Stimulated activated CD8-positive, alpha-beta memory T cell treated with anti-CD3 and anti-CD28 coated beads, Interleukin-2, amount 100 ng/mL, for 1 hour (primary cell): ENCODE results near the gene FCN2.
"Not testable (repeated sequence)": the region's sequence is repeated elsewhere in the genome, so short reads cannot be mapped to it uniquely, and the experiment has no call there.

ENCODE experiments used
- DNase-seq, 2 donors: peaks; one replicate each; pipeline ENCODE4 v3.0.0-alpha.2; 2020; ENCODE audit warnings: low read depth in 2 of 2

FCN2 gene

GRCh38 chr9:134847138-134847537, 33.5 kb upstream of the FCN2 start:
- no peak for DNase-seq

DNA sequence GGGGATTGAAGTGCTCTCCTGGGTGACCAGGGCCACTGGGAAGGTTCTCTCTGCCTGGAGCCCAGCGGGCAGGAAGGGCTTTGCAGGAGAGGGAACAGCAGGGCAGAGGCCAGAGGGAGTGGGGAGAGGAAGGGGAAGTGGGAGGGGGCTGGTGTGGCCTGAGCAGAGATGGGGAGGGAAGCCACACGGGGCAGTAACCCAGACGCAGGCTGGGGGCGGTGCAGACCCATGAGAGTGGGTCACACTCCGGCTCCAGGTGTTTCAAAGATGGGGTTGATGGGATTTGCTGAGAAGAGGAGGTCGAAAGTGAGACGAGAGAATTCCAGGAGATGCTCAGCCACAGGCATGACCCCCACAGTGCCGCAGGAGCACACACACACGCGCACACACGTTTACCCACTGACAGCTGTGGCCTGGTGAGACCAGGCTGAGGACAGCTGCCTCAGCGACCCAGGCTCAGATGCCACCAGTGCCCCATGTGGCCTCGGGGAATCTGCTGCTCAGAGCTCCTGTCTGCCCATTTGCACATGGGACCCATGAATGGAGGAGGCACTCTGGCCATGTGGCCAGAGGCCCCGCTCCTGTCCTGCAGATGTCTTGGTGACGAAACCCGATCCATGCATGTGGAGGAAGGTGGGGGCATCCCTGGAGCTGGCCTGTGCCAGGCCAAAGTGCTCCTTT, 32.7 kb upstream of the FCN2 start:
- DNase-seq, result no peak

- no peak for DNase-seq
Measured at GRCh38 chr9:134848504-134848903, 32.1 kb upstream of the FCN2 start.

DNA sequence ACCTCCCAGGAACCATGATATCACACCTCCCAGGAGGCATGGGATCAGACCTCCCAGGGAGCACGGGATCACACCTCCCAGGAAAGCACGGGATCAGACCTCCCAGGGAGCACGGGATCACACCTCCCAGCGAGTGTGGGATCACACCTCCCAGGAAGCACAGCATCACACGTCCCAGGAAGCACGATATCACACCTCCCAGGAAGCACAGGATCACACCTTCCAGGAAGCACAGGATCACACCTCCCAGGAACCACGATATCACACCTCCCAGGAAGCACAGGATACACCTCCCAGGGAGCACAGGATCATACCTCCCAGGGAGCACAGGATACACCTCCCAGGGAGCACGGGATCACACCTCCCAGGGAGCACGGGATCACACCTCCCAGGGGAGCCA, 30.0 kb upstream of the FCN2 start:
- no peak for DNase-seq

DNA sequence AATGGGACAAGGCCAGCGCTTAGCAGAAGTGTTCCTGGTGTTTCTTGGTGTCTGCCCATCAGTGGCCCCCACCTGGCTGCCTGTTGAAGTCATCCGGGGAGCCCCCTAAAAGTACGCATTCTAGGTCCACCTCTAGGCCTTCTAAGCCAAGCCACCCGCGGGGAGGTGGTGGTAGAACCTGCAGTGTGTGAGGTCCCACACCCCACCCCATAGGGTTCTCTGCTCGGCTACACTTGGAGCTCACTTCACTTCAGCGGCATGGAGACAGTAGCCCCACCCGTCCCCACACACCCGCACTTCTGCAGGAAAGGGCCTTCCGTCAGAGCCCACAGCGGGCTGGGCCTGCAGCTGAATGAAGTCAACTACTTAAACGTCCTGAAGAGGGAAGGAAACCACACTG, 29.6 kb upstream of the FCN2 start:
- no peak for DNase-seq

DNA sequence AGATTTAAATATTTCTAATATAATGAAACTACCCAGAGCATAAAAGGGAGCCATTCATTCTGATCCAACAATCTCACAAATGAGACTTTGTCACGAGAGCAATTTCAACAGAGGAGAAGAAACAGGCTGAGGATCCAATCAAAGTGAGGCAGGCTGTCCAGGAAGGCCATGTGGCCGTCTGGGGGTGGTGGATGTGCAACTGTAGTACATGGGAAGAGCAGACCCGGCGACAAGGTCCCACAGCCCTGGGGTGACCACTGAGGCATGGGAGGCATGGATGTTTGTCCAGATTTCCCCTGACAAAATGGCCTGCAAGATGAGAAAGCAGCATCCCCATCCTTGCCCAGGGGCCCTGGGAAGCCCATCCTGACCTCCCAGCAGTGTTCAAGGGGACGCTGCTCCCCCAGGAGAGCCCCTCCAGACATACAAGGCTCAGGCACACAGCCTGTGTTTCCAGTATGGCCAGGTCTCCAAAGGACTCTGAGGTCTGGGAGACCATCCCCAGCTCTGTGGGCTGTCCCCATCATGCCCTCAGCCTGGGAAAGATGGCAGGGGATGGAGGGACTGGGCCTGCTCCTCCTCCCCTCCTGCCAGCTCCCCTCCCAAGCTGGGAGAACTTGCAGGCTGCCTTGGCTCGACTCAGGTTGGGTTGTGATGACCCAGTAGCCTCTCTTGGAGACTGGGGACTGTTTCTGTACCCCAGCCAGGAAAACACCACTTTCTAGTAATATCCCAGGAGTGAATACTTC, 27.5 kb upstream of the FCN2 start:
- DNase-seq, result no peak

DNA sequence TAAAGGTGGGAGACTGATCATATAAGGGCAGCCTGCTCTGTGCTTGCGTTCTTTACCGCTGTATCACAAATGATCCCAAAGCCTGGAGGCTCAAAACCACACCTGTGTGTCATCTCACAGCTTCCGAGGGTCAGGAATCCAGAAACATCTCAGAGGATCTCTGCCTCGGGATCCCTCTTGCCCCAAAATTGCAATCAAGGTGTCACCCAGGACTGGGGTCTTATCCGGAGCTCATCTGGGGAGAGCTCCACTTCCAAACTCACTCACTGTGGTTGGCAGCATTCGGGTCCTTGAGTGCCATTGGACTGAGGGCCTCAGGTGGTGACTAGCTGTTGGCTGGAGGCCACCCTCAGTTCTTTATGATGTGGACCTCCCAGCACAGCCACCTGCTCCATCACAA, 26.7 kb upstream of the FCN2 start:
- no peak for DNase-seq

DNA sequence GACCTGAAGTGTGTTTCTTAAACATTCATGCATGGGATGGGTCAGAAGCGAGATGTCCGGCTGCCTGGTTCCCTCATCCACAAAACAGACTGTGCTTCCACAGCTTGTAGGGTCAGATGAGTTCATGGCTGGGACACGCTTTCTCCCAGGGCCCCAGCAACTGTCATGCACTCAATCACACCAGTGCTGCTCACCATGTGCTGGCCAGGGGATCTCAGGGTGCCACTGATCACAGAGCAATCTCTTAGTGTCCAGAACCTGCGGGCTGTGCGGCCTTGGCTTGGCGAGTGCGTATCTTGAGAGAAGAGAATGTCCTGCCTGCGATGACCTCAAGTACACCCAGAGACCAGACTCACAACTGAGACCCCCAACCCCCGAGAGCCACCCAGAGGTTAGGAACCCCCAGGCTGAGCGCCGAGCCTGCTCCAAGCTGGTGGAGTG, 26.0 kb upstream of the FCN2 start:
- no peak for DNase-seq

DNA sequence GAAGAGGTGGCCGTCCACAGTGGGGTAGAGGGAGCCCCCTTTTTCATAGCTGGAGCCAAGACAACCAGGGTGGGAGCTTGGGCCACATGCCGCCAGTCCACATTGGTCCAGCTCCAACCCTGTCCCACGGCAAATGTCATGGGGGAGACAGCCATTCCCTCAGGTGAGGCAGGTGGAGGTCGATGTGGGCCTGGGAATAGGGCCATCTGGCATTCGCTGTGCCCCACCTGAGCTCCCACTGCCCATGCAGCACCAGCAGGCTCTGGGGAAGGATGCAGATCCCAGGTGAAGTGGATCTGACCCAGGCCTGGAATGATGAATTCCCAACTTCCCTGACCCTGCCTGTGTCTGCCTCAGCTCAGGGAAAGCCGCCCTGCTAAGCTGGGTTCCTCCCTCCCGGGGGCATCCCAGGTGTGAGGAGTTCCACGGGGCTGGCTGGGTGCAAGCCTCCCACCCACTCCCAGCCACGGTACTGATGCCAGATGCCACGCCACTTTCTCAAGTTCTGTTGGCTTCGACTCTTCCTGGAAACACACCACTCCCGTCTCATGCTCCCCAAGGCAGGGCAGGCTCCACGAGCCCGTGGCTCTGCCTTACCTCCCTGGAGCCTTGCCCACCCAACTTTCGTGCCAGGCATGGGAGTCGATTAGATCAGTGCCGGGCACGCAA, 25.2 kb upstream of the FCN2 start:
- no peak for DNase-seq

DNA sequence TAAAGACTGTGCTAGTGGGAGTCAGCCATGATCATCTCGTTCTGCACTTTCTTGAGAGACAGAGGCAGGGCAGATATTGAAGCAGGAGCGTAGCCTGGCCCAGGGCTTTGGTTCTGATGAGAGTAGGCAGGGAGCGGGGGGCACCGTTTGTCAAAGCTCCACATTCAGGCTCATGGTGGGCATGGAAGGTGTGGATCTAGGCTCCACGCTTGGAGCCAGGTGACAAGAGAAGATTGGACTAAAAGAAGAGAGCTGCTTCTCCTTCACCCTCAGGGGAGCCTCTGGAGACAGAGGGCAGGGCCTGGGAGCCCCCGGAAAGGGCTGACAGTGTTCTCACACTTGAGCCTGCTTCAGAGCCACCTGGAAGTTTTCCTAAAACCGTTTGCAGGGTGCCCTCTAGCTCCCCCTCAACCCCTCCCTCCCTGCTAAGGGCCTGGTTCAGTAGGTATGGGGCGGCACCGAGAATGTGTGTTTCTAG, 24.7 kb upstream of the FCN2 start:
- no peak for DNase-seq

GRCh38 chr9:134857451-134857850, 23.2 kb upstream of the FCN2 start:
- not testable (repeated sequence) for DNase-seq

DNA sequence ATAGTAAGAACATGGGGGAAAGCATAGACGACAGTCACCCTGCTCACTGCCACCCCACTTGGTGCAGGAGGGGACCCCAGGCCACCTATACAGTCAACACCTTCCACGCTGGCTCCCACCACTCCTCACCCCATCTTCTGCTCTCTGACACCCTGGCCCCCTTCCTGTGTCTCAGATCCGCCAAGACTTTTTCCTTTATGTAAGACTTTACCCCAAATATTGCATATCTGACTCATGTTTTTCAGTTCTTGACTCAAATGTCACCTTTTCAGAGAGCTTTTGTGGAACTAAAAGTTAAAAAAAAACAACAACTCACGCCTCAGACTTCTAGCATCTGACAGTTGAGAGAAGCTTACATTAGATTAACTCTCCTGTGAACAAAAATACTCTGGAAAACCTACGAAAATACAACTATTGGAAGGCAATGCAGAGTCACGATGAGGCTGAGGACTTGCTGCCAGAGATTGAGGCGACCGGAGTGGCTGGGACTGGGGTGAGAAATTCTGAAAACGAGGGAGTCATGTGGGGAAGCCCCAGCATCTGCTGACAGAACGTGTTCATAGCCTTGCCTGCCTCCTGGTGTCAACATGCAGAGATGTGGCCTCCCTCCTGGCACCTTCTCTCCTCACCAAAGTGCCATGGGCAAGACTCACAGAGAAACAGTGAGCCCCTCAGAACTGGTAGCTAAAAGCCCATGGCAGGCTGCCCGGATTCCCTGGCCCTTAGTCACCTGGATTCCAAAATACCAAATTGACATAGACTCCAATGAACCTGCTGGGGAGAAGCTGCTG, 22.4 kb upstream of the FCN2 start:
- no peak for DNase-seq

DNA sequence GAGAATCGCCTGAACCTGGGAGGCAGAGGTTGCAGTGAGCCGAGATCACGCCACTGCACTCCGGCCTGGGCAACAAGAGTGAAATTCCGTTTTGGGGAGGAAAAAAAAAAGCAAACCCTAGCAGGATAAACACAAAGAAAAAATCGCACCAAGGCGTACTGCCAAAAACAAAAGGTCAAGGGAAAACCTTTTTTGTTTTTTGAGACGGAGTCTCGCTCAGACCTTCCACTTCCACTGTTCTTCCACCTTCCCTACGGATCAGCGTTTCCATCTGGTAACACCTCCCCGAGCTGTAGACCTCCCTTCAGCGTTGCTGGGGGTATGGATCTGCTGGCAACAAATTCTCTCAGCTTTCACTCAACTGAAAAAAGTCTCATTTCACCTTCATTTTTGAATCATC, 20.1 kb upstream of the FCN2 start:
- DNase-seq, result no peak

- no peak for DNase-seq
Measured at GRCh38 chr9:134861595-134862334, 18.8 kb upstream of the FCN2 start.

DNA sequence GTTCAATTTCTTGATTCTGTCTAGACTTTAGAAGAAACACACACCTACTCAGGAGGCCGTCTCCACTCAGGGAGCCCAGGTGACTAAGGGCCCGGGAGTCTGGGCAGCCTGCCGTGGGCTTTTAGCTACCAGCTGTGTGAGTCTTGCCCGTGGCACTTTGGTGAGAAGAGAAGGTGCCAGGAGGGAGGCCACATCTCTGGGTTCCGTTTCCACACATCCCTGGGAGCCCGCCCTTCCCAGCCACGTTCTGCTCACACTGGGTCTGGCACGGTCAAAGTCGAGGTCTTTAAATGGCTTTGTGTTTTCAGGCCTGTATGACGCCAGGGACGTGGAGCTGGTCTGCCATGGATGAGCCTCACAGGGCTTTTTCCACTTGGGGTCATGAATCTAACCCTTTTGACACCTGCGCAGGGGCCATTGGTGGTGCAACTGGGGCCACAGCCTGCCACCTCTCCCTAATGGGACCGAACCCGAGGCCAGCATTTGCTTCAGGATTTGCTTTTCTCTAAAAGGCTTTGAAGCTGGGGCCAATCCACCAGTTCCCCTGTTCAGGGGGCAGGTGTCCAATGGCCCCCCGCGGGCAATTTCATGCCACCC, 17.2 kb upstream of the FCN2 start:
- DNase-seq, result no peak

DNA sequence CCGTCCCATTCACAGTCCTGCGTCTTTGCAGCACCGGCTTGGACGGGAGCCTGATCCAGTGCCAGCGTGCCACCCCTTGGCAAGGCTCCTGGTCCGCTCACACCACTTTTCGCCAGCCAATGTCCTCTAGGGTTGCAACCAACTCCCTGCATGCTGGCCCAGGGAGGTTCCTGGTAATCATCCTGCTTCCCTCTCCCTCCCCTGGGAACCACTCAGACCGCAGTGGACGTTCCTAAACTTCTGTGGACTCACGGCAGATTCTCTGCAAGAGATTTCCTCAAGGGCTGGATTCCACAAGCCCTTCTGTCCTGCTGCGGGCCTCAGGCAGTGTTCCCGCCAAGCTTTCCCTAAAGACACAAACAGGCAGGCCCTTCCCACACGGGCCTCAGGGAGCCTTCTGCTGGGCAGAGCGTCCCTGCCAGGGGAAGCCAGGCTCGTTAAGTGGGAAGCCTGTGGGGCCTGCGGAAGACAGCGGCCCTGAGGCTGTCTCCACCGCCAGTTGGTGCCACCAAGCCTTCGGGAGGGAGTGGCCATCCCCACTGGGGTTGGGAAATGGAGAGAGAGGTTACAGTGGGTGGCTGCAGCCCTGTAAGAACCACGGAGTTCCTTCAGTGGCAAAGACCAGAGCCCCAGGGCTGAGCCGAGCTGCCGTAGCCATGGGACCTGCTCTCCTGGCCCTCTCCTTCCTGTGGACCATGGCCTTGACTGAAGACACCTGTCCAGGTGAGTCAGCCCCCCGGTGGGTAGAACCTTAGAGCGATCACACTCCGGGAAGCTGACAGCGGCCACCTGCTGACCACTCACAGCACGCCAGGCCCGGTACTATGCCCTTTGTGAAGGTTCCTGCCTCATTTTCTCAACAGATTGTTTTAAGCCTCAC, 16.4 kb upstream of the FCN2 start:
- DNase-seq, result no peak

- DNase-seq, result no peak
Measured at GRCh38 chr9:134864821-134865190, 15.8 kb upstream of the FCN2 start.

GRCh38 chr9:134867917-134868750, 12.5 kb upstream of the FCN2 start:
- no peak for DNase-seq
